Stomach (tissue), 9 donors: ENCODE results near the gene ARPC5. TPM values are rescaled to one million over a fixed set of nuclear protein-coding genes. Genes with fewer than 3 reads are reported as not detected.

Experiments used
- DNase-seq, 2 donors: peaks; one replicate each; pipeline versions ENCODE4 v3.0.0 to v3.0.0-alpha.2; 2013 to 2019
- H3K27ac ChIP-seq, 5 donors: fragments of 200-600 bp in 4 of 5; sonication (generic) in 4 of 5; one replicate each; pipeline ENCODE4 v1.5.1; 2013 to 2019; ENCODE audit warnings: mild to moderate bottlenecking in 1 of 5, moderate library complexity in 1 of 5
- H3K27me3 ChIP-seq, 3 donors: fragments of 200-600 bp; sonication (generic); one replicate each; pipeline ENCODE4 v1.5.1; 2017 to 2019; ENCODE audit warnings: mixed run types in 1 of 3
- H3K36me3 ChIP-seq, 4 donors: fragments of 200-600 bp; sonication (generic); 1 replicate in 3 of 4; 2 replicates in 1 of 4; pipeline ENCODE4 v1.5.1; 2016 to 2019
- H3K4me1 ChIP-seq, 4 donors: fragments of 200-600 bp; sonication (generic); one replicate each; pipeline ENCODE4 v1.5.1; 2016 to 2019
- H3K4me3 ChIP-seq, 4 donors: fragments of 200-600 bp; sonication (generic) in 3 of 4; one replicate each; pipeline ENCODE4 v1.5.1; 2016 to 2019; ENCODE audit warnings: mild to moderate bottlenecking in 1 of 4
- H3K9me3 ChIP-seq, 4 donors: fragments of 200-600 bp; sonication (generic); one replicate each; pipeline ENCODE4 v1.5.1; 2016 to 2019
- EP300 ChIP-seq: sonication (generic); formaldehyde crosslinking; IDR thresholded peaks from one replicate; pipeline ENCODE4 v1.6.1; 2017; ENCODE audit warnings: antibody characterized with exemption
- POLR2A ChIP-seq, 4 donors: fragments of 450-650 bp; IDR thresholded peaks; one replicate each; pipeline ENCODE4 v1.6.1; 2016; ENCODE audit warnings: antibody characterized with exemption in 4 of 4, control low read depth in 2 of 4, mild to moderate bottlenecking in 1 of 4, moderate library complexity in 1 of 4
- POLR2AphosphoS5 ChIP-seq, 3 donors: sonication (generic); formaldehyde crosslinking; IDR thresholded peaks; one replicate each; pipeline ENCODE4 v1.6.1; 2016; ENCODE audit warnings: antibody characterized with exemption in 3 of 3
- WGBS, 5 donors: extraction: QIAGEN DNeasy Blood & Tissue Kit in 3 of 5; methylation state at CpG; one replicate each; pipeline versions ENCODE4 v1.1.5 to v1.1.7; 2013 to 2018; 5-methylcytosine and 5-hydroxymethylcytosine counted together
- intact Hi-C: fragments of 100-400 bp; cut with DNase I; formaldehyde crosslinking; loops from one replicate; pipeline ENCODE4 v1.15.1; 2023; ENCODE audit warnings: low total_unique reads
- polyA plus RNA-seq, 3 donors: library from polyadenylated mRNA; stranded (reverse); fragments of 200-250 nt; gene quantifications; one replicate each; pipeline ENCODE4 v1.2.3, GENCODE V29; 2013
- total RNA-seq, 5 donors: library from RNA; depleted of rRNA; stranded (reverse); fragments of >200 nt; gene quantifications; one replicate each; pipeline versions ENCODE4 v1.1.0 to v1.2.3, GENCODE V29; 2014 to 2016
- TF ChIP-seq, protein P1 (sequence below), 7 experiments: fragments of 450-650 bp in 4 of 7; fragments of 200-600 bp in 3 of 7; sonication (generic) in 3 of 7; IDR thresholded peaks; one replicate each; pipeline ENCODE4 v1.5.1; 2016 to 2019; ENCODE audit warnings: antibody characterized with exemption in 7 of 7, control low read depth in 2 of 7, mild to moderate bottlenecking in 1 of 7
- donor health status: healthy with polysubstance abuse.
- donor health status: Bipolar disorder and iron deficiency.
- donor health status: healthy.

The ARPC5 gene
- total and polyA plus RNA-seq, 8 donors = 26.3 to 106 (median 80.6) TPM

GRCh38 chr1:183609759-183610452 lies 25.7 kb downstream of the ARPC5 start:
- peaks cover 0 to 24% (median 10%) of the 10 kb centered on the region in 4 donors for H3K4me1 ChIP-seq
- TF ChIP-seq POLR2AphosphoS5 (IDR thresholded peaks at IDR 0.05) (no peak), EP300 (no peak), POLR2A (IDR thresholded peaks at IDR 0.05) (no peak)
- TF ChIP-seq, protein P1, sequence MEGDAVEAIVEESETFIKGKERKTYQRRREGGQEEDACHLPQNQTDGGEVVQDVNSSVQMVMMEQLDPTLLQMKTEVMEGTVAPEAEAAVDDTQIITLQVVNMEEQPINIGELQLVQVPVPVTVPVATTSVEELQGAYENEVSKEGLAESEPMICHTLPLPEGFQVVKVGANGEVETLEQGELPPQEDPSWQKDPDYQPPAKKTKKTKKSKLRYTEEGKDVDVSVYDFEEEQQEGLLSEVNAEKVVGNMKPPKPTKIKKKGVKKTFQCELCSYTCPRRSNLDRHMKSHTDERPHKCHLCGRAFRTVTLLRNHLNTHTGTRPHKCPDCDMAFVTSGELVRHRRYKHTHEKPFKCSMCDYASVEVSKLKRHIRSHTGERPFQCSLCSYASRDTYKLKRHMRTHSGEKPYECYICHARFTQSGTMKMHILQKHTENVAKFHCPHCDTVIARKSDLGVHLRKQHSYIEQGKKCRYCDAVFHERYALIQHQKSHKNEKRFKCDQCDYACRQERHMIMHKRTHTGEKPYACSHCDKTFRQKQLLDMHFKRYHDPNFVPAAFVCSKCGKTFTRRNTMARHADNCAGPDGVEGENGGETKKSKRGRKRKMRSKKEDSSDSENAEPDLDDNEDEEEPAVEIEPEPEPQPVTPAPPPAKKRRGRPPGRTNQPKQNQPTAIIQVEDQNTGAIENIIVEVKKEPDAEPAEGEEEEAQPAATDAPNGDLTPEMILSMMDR (IDR thresholded peaks at IDR 0.05) = no peak

DNA sequence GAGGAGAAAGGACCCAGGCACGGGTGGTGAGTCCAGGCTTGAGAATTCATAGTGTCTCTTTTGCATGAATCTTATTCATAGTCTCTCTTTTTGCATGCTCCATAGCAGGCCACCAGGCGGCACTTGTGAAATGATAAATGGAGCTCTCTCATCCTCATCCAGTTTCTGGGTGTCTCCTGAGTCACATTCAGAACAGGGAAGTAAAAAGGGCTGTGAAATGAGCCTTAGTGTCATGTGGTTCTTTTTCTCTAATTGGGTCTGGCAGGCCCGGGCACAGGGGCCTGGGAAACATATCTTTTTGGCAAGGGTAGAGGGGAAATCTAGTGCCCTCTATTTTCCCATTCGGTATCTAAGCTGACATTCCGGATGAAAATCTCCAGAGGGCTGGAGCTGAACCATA lies 26.3 kb downstream of the ARPC5 start:
- Histone ChIP-seq H3K9me3 (no peaks in the 10 kb centered on the region), H3K27ac (peak overlapping the region in 3 of 5 donors; percentile 40 to 49 (median 40)), H3K4me1 (peaks cover 0 to 24% (median 10%) of the 10 kb centered on the region in 4 donors), H3K36me3 (no peaks in the 10 kb centered on the region), H3K27me3 (no peaks in the 10 kb centered on the region), H3K4me3 (no peak overlapping the region)
- peak in 1 of 3 donors; percentile 5 for TF ChIP-seq POLR2AphosphoS5 (IDR thresholded peaks at IDR 0.05)
- no peak for TF ChIP-seq POLR2A (IDR thresholded peaks at IDR 0.05)
- TF ChIP-seq, protein P1 (IDR thresholded peaks at IDR 0.05) = peak in 2 of 7 experiments; percentile 22 to 31
- intact Hi-C loops = no loop called here
- peak; percentile 28 to 63 for DNase-seq
- WGBS, 5 donors = 46 to 63% (median 48%) methylated on average over 5 of the region's 5 CpGs

More at GRCh38 chr1:183609759-183610452, 25.7 kb downstream of the ARPC5 start:
- H3K9me3 ChIP-seq = no peaks in the 10 kb centered on the region
- H3K4me3 ChIP-seq = no peak overlapping the region
- peak overlapping the region in 3 of 5 donors; percentile 40 to 49 (median 40) for H3K27ac ChIP-seq
- H3K27me3 ChIP-seq = no peaks in the 10 kb centered on the region
- 33 to 51% (median 35%) methylated on average over 3 of the region's 3 CpGs for WGBS, 5 donors
- H3K36me3 ChIP-seq = no peaks in the 10 kb centered on the region
- intact Hi-C loops = no loop called here
- peak in 1 of 2 donors; percentile 45 for DNase-seq

GRCh38 chr1:183607322-183607980 lies 28.1 kb downstream of the ARPC5 start:
- Histone ChIP-seq H3K4me3 (no peak overlapping the region), H3K36me3 (no peaks in the 10 kb centered on the region), H3K4me1 (peaks cover 0 to 24% (median 10%) of the 10 kb centered on the region in 4 donors), H3K9me3 (no peaks in the 10 kb centered on the region), H3K27me3 (no peaks in the 10 kb centered on the region), H3K27ac (peak overlapping the region in 1 of 5 donors; percentile 10)
- TF ChIP-seq, protein P1 (IDR thresholded peaks at IDR 0.05) = no peak
- TF ChIP-seq POLR2AphosphoS5 (IDR thresholded peaks at IDR 0.05) (no peak), POLR2A (IDR thresholded peaks at IDR 0.05) (no peak), EP300 (no peak)
- no peak for DNase-seq
- intact Hi-C loops = no loop called here
- WGBS, 5 donors = 40 to 69% (median 44%) methylated on average over 2 of the region's 2 CpGs

- H3K4me1 ChIP-seq = peaks cover 0 to 24% (median 10%) of the 10 kb centered on the region in 4 donors
- H3K36me3 ChIP-seq = no peaks in the 10 kb centered on the region
- H3K27me3 ChIP-seq = no peaks in the 10 kb centered on the region
- 79 to 93% (median 83%) methylated on average over 2 of the region's 2 CpGs for WGBS, 5 donors
- H3K4me3 ChIP-seq = no peak overlapping the region
- DNase-seq = no peak
- peak overlapping the region in 2 of 5 donors; percentile 60 to 67 for H3K27ac ChIP-seq
- intact Hi-C loops = no loop called here
- H3K9me3 ChIP-seq = no peaks in the 10 kb centered on the region
- TF ChIP-seq POLR2A (IDR thresholded peaks at IDR 0.05) (no peak), EP300 (no peak), POLR2AphosphoS5 (IDR thresholded peaks at IDR 0.05) (no peak)
- TF ChIP-seq, protein P1 (IDR thresholded peaks at IDR 0.05) = no peak
Observed at GRCh38 chr1:183605904-183606303, 29.7 kb downstream of the ARPC5 start.
